Stimulated activated CD4-positive, alpha-beta T cell treated with anti-CD3 and anti-CD28 coated beads, Interleukin-4, amount 100 ng/mL, for 48 hours (primary cell): Measurements from ENCODE around the gene DUOX1.
A peak's percentile ranks its signal among the peaks of the same experiment; 100 is the strongest.

Experiments used
- DNase-seq, 2 donors: peaks; one replicate each; pipeline ENCODE4 v3.0.0-alpha.2; 2020; ENCODE audit warnings: low read depth in 2 of 2

Gene DUOX1

DNA sequence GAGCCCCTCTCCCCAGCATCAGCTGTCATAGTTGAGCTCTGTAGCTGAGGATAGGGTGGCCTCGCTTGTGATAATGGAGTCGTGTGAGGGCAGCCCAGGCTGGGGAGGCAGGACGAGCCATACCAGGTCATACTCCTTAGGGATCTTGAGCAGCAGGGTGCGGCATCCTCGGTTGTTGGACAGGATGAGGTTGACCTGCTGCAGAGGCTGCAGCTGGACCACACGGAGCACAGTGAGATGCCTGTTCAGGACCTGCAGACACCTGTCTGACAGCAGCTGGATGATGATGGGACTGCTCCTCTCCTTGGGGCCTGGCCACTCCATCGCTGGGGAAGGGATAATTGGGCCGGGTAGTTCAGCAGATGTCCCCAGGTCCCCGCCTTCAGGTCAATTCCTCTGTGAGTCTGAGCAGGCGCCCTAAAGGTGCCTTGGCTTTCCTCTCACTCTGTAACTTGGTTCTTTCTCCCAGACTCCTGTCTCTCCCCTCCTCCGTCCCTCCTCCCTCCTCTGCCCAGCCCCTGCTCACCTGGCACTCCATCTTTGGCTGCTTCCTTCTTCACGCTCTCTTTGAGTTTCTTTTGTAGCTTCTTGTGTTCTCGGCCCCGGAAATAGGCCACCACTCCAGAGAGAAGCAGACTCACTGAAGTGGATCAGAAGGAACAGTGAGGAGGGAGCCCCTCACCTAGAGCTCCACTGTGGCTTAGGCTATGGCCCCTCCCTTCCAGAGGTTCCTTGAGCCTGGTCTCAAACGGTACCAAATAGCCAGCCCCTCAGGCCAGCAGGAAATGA lies 23.6 kb upstream of the DUOX1 start:
- DNase-seq, result no peak

DNA sequence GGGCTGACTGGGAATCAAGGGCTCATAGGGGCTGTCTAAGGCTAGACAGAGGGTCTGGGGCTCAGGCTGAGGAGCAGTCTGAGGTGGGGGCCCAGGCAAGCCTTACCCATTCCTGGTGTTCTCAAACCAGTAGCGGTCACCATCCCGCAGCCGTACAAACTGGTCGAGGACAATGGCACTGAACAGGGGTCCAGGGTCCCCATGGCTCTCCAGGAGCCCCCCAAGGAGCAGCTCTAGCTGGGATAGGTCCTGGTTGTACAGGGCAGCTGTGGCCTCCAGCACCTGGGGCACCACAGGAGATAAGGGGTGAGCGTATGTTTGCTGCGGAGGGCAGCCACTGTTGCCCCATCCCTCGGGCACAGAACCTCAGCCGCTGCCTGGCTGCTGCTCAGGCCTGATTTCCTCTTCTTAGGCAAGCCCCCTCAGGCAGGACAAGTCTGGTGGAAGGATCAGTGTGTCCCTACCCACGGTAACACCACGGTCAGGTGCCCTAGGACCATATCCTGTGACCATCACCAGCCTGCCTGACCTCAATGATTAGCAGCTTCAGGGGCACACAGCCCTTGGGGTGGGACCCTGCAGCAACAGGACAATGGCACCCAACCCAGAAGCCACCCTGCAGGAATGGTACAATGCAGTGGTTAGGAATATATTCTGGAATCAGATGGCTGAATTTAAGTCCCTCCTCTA lies 21.7 kb upstream of the DUOX1 start:
- DNase-seq, result no peak

DNA sequence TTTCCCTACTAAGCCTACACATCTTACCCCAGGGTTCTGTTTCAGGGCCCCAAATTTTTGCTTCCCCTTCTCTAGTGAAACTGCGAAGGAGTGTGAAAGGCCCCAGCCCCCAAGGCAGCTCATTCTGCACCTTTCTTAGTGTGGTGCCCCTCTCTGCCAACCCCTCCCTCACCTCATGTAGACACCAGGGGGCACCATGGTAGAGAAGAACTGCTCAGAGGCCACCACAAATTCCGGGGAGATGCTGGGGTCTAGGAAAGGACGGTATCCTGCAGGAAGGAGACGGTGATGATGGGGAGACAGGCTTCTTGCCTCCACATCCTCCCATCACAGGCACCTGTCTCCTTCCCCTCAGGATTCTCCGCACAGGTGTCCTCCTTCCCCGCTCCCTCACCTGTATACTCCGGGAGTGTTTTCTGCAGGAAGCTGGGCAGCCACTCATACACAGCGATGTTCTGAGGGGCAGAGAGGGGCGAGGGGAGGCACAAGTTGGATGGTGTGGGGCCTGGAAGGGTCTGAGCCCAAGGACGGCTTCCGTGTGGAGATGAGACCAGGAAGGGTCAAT lies 19.5 kb upstream of the DUOX1 start:
- no peak for DNase-seq

DNA sequence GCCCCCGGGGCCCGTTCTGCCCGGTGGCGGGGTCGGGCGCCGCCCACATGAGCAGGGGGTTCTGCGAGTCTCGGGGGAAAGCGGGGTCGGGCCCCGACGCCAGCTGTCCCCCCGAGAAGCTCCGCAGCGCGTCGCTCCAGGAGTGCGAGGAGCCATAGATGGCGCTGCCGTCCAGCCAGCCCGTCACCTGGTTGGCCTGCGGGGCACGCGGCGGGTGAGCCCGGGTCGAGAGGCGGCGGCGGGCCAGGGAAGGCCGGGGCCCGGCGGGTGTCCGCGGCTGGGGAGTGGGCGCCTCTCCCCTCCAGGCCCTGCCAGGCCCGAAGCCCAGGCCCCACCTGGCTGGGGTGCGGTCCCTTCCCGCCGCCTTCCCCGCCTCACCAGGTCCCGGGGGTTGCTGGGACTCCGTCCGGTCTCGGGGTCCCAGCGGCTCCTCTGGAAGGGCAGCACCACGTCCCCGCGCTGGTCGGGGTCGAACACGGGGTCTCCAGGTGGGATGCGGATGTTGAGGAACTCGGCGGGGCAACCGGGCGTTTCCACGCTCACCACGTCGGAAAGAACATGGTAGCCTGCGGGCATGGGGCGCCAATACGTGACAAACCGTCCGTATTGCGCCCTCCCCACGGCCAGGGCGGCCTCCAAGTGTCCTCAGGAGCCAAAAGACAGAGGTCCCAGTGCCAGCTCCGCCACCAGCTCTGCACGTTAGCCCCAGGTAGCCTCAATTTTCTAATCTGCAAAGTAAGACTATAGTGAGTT lies 18.2 kb upstream of the DUOX1 start:
- DNase-seq, result no peak

DNA sequence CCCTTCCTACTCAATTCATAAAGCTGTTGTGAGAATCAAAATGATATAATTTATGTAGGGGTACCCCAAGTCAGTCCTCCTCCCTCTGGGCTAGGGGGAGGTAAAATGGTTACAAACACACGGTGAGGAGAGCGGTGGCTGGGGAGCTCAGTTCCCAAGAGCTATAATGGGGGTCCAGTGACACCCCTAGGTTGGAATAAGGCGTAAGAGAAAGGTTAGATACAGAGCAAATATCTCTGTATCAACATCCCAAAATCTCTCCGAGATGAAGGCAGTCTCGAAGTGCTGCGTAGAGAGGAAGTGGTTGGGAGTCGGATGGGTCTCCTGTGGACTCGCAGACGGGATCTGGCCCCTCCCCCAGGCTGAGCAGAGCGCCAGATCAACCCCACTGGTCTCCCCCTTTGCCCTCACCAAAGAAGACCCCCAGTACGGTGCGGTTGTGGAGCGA lies 17.6 kb upstream of the DUOX1 start:
- no peak for DNase-seq

DNA sequence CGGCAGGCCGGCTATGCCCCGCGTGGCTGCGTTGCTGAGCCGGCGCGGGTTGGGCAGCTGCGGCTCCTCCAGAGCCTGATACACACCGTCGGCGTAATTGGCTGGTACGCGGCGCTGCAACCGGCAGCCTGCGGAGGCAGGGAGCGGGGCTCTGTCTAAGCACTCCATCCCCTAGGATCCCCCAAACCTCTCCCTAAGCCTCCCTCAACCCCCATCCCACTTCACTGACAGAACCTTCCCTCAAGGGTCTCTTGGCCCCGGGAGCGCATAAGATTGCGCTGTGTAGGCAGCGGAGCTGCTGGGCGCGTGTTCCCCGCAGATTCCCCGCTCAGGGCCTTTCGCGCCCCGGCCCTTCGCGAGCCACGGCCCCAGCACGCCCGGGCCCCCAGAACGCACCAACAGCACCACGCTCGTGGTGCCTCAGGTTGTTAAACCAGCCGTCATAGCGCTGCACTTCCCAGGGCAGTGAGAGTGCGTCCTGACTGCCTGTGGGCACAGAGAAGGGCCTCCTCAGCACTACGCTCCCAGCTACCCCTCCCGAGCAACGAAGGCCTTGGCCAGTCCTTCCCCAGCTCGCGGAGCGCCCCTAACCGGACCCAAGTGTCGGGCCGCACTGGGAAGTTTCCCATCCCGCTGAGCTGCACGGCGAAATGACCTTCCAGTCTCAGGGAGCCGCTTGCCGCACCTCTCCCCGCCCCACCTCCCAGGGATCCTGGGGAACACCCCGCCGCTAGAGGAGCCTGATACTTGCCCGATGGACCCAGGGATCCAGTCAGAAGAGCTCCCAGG lies 17.0 kb upstream of the DUOX1 start:
- DNase-seq, result no peak

DNA sequence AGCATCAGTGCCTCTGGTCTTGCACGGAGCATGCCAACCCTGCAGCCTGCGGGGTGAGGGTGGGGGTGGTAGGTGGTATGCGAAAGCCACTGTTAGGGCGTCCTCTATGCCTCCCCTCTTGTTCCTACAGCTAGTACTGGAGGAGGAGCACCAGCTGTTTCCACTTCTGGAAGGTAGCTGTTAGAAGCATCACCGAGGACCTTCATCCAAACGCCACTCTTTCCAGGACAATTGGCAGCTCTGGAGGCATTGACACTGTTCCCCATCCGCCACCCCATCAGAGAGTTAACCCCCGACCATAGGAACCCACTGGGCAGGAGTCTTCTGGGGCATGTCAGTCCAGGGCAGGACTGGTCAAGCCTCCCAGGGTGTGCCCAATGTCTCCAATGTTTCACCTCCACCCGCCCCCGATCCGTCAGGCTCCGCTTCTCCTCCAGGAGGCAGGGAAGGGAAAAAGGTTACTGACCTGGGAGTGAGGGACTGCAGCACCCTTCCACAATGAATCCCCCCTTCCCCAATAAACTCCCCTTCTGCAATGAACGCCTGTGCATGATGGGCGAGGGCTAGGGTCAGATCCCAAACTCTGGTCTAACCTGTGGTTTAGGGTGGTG lies 16.3 kb upstream of the DUOX1 start:
- no peak for DNase-seq

DNA sequence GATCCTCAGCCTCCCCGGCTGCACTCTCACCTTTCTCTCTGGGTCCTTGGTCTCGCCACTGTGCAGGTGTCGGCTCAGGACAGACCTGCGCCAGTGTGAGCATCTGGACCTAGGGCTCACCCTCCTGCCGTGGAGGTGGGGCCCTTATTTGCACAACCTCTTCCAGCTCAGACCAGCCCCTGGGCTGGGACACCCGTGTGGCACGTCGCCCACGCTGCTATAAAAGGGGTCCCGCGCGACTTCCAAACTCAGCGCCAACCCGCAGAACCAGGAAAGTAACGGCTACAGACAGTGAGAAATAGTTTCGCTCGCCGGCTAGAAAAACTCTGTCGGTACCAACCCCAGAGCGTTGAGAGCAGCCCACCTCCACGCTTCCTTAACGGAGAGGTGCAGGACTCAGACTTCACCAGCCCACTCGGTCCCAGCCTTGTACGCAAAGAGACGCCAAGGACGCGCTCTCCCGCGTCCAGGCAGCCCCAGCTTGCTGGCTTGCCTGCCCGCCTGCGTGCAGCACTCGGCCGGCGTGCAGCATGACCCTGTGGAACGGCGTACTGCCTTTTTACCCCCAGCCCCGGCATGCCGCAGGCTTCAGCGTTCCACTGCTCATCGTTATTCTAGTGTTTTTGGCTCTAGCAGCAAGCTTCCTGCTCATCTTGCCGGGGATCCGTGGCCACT lies 15.6 kb upstream of the DUOX1 start, which contains the start of the genes DUOX2 and DUOXA2:
DUOX2 (minus strand) TSS at position 97 of the 675 bp plus-strand sequence. CDS start 761 bp downstream, outside the sequence.
DUOXA2 (plus strand) TSS at position 251 of the 675 bp plus-strand sequence; CDS start at position 531, 280 bp downstream.
- no peak for DNase-seq

DNA sequence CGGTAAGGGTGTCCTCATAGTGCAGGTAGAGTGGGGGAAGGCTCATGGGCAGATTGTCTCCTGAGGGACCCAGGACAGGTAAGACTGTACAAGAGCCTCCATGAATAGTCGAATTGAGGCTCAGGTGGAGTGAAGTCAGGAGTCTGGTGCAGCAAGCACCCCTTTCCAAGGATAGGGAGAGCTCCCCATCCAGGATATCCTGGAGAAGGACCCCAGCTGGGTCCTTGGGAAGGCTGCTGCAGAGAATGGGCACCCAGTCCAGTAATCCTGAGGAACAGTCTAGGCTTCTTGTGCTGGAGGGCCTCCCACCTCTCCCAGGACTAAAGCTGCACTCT lies 15.1 kb upstream of the DUOX1 start:
- DNase-seq, result no peak

DNA sequence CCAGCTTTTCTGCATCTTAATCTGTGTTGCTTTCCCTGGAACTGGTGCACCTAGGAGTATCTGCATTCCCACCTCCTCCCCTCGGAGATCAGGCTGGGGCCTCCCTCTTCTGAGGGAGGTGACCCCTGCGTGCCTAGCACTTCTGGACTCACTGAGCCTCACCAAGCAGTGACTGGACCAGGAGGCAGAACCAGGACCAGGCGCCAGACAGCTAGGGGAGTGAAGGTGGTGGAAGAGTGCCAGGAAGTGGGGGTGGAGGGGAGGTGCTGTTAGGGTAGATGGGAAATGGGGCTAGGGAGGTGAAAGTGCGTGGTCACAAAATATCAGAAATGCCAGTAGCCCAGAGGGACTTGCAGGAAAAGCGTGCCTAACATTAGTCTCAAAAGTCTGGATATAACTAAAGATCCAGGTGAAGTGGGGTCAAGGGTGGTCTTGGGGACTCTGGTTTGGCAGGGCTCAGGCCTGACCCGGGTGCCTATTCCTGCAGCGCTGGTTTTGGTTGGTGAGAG lies 14.4 kb upstream of the DUOX1 start:
- DNase-seq, result no peak

DNA sequence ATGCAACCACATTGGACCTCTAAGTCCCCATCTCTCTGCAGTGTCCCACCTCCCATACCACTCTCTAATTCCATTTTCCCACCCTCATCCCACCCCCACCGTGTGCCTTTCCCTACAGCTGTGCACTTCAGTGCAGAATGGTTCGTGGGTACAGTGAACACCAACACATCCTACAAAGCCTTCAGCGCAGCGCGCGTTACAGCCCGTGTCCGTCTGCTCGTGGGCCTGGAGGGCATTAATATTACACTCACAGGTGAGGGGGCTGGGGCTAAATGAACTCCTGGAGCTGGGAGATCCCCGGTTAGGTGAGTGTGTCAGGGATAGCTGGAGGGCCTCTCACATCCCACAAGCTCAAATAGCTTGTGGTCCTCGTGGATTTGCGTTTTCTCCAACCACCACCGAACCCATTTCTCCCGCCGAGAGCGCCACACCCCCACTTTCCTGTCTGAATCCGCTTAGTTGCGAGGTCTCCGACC lies 13.8 kb upstream of the DUOX1 start:
- no peak for DNase-seq

DNA sequence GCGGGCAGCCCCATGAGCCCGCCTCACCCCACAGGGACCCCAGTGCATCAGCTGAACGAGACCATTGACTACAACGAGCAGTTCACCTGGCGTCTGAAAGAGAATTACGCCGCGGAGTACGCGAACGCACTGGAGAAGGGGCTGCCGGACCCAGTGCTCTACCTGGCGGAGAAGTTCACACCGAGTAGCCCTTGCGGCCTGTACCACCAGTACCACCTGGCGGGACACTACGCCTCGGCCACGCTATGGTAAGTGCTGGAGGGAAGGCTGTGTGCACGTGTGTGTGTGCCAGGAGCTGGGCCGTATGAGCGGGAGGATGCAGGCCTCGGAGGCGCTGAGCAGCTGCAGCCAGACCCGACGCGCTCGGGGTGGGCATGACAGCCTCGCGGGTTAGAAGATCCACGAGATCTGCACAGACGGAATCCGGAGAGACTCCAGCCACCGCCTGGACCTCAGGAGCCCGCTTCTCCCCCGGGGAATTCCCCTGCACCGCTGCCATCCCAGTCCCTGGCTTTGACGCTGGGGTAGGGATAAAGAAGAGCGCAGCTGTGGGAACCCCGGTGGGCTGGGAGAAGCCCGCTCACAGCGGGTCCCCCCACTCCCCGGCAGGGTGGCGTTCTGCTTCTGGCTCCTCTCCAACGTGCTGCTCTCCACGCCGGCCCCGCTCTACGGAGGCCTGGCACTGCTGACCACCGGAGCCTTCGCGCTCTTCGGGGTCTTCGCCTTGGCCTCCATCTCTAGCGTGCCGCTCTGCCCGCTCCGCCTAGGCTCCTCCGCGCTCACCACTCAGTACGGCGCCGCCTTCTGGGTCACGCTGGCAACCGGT lies 13.1 kb upstream of the DUOX1 start:
- DNase-seq, result no peak

DNA sequence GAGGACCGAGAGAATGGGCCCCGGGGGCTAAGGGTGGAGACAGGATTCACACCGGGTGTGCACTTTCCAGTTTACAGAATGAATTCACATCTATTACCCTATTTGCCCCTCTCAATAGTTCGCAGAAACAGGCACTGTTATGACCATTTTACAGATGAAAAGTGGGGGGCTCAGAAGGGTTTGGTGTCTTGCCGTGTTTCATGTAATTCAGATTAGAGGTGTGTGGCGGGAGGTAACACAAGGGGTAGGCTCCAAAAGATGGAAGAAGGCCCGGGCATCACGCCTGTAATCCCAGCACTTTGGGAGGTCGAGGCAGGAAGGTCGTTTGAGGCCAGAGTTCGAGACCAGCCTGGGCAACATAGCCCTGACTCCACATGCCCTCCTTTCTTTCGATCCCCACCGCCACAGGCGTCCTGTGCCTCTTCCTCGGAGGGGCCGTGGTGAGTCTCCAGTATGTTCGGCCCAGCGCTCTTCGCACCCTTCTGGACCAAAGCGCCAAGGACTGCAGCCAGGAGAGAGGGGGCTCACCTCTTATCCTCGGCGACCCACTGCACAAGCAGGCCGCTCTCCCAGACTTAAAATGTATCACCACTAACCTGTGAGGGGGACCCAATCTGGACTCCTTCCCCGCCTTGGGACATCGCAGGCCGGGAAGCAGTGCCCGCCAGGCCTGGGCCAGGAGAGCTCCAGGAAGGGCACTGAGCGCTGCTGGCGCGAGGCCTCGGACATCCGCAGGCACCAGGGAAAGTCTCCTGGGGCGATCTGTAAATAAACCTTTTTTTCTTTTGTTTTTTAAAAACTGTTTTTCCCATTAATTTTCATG lies 12.3 kb upstream of the DUOX1 start:
- DNase-seq, result no peak

DNA sequence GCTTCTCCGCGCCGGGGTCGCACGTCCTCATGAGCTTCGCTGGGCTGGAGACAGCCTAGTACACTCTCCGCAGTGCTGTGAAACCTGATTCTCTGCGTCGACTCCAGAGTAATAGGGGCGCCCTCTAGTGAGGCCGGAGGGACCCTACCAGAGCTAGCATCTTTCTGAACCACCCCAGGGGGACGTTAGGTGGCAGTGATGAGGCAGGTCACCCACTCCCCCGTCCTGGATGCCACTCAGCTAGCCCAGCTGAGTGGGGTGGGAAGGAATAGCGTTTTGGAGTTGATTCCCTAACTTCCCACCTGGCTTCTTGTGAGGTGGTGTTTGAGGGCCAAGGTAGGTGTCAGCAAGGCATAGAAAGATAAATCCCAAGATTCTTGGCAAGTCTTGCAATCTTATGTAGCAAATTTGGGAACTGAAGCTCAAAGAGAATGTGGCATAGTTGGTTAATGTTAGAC lies 11.6 kb upstream of the DUOX1 start:
- DNase-seq, result peak; percentile 79 to 80

DNA sequence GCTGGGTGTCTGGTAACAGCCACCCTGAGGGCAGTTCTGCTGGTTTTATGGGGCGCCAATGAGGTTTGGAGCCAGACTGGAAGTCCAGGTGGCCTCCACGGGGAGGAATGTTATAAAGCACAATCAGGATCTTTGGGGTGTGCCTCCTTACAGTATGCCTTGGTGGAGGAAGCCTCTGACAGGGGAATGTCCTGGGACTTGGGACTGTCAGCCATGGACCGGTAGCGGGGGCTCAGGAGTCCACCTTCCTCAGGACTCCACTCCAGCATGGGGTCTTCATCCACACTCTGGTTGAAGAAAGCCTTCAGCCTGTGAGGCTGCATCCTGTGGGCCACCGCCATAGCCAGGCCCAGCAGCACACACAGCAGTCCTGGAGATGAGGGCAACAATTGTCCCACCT lies 10.8 kb upstream of the DUOX1 start:
- no peak for DNase-seq

DNA sequence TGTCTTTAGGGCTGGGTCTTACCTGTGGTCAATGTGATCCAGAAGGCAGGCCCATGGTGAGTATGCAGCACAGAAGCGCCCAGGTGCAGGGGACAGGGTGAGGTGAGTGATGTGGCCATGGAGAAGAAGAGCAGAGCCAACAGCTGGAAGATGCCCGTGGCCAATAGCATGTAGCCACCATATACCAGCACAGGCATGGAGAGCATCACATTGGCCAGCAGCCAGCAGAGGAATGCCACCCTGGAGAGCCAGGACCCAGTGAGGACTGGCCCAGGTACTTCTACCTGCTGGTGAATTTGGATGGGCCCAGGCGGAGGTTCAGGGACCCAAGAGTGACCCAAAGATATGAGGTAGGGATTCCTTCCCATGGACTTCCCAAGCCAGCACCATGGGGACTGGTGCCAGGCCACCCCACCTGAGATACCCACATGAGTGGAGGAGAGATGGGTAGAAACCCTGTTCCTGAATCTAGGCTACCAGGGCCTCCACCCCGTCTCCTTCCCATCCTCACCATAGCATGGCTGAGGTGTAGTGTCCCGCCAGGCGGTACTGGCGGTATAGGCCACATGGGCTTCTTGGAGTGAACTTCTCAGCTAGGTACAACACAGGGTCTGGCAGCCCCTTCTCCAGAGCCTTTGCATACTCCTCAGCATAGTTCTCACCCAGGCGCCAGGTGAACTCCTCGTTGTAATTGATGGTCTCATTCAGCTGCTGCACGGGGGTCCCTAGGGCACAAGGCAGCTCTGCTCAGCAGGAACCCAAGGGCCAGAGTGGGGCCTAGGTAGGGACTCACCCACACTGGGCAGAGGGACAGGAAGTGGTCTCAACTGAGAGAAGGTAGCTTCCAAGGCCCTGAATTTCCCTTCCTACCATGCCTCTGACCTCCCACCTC lies 9.5 kb upstream of the DUOX1 start:
- DNase-seq, result no peak

DNA sequence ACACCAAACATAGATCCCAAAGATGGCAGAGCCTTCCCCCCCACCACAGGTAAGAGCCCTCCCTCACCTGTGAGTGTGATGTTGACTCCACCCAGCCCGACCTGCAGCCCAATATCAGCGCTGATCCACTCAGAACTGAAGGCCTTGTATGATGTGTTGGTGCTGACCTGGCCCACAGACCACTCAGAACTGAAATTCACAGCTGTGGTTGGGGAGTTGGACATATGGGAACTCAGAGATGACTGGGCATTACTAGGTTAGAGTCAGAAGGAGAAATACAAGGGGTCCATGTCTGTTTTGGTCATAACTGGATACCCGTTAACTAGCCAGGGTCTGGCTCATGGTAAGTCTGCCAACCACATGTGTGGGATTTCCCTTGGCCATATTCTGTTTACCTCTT lies 8.8 kb upstream of the DUOX1 start:
- DNase-seq, result no peak
